ENCODE results near the gene PKM. TPM values are rescaled to one million over a fixed set of nuclear protein-coding genes. Genes with fewer than 3 reads are reported as not detected.
A peak's percentile ranks its signal among the peaks of the same experiment; 100 is the strongest.

Gene PKM
- total and polyA plus RNA-seq, 9 of the 15 experiments (the other 6 are each of a cell fraction or from before 2014, with no cell fraction given), result 140 to 825 (median 383) TPM

DNA sequence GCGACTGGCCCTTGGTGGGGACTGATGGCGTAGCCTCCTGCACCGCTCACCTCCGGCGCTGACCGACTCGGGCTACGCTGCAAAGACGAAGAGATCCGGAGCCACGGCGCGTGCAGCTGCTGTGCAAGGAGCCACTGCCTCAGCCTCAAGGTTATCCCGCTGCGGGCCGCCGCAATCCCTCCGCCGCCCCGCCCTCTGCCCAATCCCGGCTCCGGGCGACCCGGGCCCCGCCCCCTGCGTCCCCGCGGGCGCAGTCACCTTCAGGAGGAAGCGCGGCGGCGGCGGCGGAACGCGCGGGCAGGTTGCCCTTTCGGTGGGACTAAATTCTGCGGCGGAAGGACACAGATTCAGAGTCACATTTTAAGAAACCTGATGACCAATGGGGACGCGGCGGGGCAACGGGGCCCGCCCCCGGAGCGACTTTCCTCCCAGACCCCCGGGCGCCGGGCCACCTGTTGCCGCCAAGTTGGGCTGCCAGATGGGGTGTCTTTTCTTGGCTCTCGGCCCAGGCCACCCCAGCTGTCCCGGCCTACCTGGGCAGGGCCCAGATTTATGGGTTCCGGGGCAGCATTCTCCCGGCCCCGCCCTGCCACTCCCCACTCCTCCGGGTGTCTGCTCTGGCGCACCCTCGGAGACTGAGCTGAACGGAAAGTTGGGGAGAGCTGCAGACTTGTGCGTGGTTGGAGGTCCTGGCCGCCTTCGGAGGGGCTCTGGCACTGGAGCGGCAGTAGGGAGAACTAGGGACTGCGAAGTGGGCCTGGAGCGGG, at the start of gene PKM (continued):
- TF ChIP-seq TAF1 (IDR thresholded peaks at IDR 0.05; ENCODE audit: control insufficient read depth, extremely low read depth, insufficient read depth, low read length, severe bottlenecking) (peak; percentile 91), CHAMP1 (IDR thresholded peaks at IDR 0.05) (no peak), HNRNPL (IDR thresholded peaks at IDR 0.05; ENCODE audit: low read depth, low read length) (peak; percentile 59; the same call in 1 of the 2 replicates), ZNF592 (IDR thresholded peaks at IDR 0.05) (no peak), ZNF766 (CRISPR knock-in tag; conservative IDR thresholded peaks at IDR 0.05) (0 out of 2 replicates have a peak, but pooled peaks have one; percentile 27), FOXJ3 (CRISPR knock-in tag; IDR thresholded peaks at IDR 0.05) (no peak), ARNT (IDR thresholded peaks at IDR 0.05) (no peak), EGR1 (conservative IDR thresholded peaks at IDR 0.05) (peak; percentile 47), GTF2A2 (tag; IDR thresholded peaks at IDR 0.05) (no peak), ZNF12 (CRISPR knock-in tag; IDR thresholded peaks at IDR 0.05) (peak; percentile 98)
- TF ChIP-seq, protein P1, sequence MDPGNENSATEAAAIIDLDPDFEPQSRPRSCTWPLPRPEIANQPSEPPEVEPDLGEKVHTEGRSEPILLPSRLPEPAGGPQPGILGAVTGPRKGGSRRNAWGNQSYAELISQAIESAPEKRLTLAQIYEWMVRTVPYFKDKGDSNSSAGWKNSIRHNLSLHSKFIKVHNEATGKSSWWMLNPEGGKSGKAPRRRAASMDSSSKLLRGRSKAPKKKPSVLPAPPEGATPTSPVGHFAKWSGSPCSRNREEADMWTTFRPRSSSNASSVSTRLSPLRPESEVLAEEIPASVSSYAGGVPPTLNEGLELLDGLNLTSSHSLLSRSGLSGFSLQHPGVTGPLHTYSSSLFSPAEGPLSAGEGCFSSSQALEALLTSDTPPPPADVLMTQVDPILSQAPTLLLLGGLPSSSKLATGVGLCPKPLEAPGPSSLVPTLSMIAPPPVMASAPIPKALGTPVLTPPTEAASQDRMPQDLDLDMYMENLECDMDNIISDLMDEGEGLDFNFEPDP (CRISPR knock-in tag; IDR thresholded peaks at IDR 0.05), result no peak
- TF ChIP-seq, protein P2, sequence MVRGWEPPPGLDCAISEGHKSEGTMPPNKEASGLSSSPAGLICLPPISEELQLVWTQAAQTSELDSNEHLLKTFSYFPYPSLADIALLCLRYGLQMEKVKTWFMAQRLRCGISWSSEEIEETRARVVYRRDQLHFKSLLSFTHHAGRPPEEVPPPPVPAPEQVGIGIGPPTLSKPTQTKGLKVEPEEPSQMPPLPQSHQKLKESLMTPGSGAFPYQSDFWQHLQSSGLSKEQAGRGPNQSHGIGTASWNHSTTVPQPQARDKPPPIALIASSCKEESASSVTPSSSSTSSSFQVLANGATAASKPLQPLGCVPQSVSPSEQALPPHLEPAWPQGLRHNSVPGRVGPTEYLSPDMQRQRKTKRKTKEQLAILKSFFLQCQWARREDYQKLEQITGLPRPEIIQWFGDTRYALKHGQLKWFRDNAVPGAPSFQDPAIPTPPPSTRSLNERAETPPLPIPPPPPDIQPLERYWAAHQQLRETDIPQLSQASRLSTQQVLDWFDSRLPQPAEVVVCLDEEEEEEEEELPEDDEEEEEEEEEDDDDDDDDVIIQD (CRISPR knock-in tag; IDR thresholded peaks at IDR 0.05), result no peak
- TF ChIP-seq, protein P3, sequence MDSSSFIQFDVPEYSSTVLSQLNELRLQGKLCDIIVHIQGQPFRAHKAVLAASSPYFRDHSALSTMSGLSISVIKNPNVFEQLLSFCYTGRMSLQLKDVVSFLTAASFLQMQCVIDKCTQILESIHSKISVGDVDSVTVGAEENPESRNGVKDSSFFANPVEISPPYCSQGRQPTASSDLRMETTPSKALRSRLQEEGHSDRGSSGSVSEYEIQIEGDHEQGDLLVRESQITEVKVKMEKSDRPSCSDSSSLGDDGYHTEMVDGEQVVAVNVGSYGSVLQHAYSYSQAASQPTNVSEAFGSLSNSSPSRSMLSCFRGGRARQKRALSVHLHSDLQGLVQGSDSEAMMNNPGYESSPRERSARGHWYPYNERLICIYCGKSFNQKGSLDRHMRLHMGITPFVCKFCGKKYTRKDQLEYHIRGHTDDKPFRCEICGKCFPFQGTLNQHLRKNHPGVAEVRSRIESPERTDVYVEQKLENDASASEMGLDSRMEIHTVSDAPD (CRISPR knock-in tag; IDR thresholded peaks at IDR 0.05), result no peak
